ENCODE data around the gene P2RX7.
A peak's percentile ranks its signal among the peaks of the same experiment; 100 is the strongest.
"Not testable (repeated sequence)": the region's sequence is repeated elsewhere in the genome, so short reads cannot be mapped to it uniquely, and the experiment has no call there.

P2RX7 gene

DNA sequence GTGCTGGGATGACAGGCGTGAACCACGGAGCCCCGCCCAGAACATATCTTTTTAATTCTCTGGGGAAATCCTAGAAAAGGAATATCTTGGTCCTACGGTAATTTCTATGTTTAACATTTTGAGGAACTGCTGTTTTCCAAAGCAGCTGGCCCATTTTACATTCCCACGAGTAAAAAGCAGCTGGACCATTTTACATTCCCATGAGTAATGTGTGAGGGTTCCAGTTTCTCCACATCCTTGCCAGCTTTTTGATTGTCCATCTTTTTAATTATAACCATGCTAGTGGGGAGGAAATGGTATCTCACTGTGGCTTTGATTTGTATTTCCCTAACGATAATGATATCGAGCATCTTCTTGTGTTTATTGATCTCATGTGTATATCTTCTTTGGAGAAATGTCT lies 72.8 kb downstream of the P2RX7 start:
- no peak overlapping the region for H3K4me3 ChIP-seq (ENCODE audit: low read depth, low read length)
- TF ChIP-seq, protein P1, sequence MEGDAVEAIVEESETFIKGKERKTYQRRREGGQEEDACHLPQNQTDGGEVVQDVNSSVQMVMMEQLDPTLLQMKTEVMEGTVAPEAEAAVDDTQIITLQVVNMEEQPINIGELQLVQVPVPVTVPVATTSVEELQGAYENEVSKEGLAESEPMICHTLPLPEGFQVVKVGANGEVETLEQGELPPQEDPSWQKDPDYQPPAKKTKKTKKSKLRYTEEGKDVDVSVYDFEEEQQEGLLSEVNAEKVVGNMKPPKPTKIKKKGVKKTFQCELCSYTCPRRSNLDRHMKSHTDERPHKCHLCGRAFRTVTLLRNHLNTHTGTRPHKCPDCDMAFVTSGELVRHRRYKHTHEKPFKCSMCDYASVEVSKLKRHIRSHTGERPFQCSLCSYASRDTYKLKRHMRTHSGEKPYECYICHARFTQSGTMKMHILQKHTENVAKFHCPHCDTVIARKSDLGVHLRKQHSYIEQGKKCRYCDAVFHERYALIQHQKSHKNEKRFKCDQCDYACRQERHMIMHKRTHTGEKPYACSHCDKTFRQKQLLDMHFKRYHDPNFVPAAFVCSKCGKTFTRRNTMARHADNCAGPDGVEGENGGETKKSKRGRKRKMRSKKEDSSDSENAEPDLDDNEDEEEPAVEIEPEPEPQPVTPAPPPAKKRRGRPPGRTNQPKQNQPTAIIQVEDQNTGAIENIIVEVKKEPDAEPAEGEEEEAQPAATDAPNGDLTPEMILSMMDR (IDR thresholded peaks at IDR 0.05; ENCODE audit: borderline replicate concordance, insufficient read depth, low read depth, low read length) = no peak

- not testable (repeated sequence) for H3K4me3 ChIP-seq (ENCODE audit: low read depth, low read length)
These were observed 75.9 kb downstream of the P2RX7 start for GRCh38 chr12:121208571-121208970.

GRCh38 chr12:121209221-121209620 lies 76.5 kb downstream of the P2RX7 start:
- TF ChIP-seq, protein P1 (IDR thresholded peaks at IDR 0.05; ENCODE audit: borderline replicate concordance, insufficient read depth, low read depth, low read length) = no peak
- H3K4me3 ChIP-seq (ENCODE audit: low read depth, low read length) = peak overlapping the region; percentile 59

- H3K4me3 ChIP-seq (ENCODE audit: low read depth, low read length) = peak within 1 kb of the TSS; percentile 59
- TF ChIP-seq, protein P1 (IDR thresholded peaks at IDR 0.05; ENCODE audit: borderline replicate concordance, insufficient read depth, low read depth, low read length) = peak; percentile 44
These were observed 77.2 kb downstream of the P2RX7 start, which contains the start of gene P2RX4 for GRCh38 chr12:121209624-121210572. TSS of gene P2RX4 (plus strand) at chr12:121210129. CDS start at chr12:121210165, 36 bp downstream.

GRCh38 chr12:121212875-121213274 lies 80.2 kb downstream of the P2RX7 start:
- H3K4me3 ChIP-seq (ENCODE audit: low read depth, low read length) = no peak overlapping the region
- TF ChIP-seq, protein P1 (IDR thresholded peaks at IDR 0.05; ENCODE audit: borderline replicate concordance, insufficient read depth, low read depth, low read length) = no peak

GRCh38 chr12:121214166-121214777 lies 81.6 kb downstream of the P2RX7 start:
- TF ChIP-seq, protein P1 (IDR thresholded peaks at IDR 0.05; ENCODE audit: borderline replicate concordance, insufficient read depth, low read depth, low read length) = no peak
- H3K4me3 ChIP-seq (ENCODE audit: low read depth, low read length) = no peak overlapping the region

- TF ChIP-seq, protein P1 (IDR thresholded peaks at IDR 0.05; ENCODE audit: borderline replicate concordance, insufficient read depth, low read depth, low read length) = no peak
- H3K4me3 ChIP-seq (ENCODE audit: low read depth, low read length) = no peak overlapping the region
These were observed 82.4 kb downstream of the P2RX7 start for GRCh38 chr12:121214855-121215745.

All from GM12875 (cell line).